ENCODE results near the gene PCDHB14.

The PCDHB14 gene

GRCh38 chr5:141260458-141261237 is 37.5 kb downstream of the PCDHB14 start:
- no peak overlapping the region for H3K4me3 ChIP-seq (ENCODE audit: low read depth, low read length, poor library complexity, severe bottlenecking)
- H3K4me1 ChIP-seq (ENCODE audit: insufficient read depth, low read length, severe bottlenecking) = no peaks in the 10 kb centered on the region

GRCh38 chr5:141261238-141261546 is 38.0 kb downstream of the PCDHB14 start:
- H3K79me2 ChIP-seq (ENCODE audit: insufficient read depth, low read length) = no peaks in the 10 kb centered on the region
- no peaks in the 10 kb centered on the region for H4K20me1 ChIP-seq (ENCODE audit: insufficient read depth, low read length)
- H3K9me2 ChIP-seq (ENCODE audit: low read depth, low read length) = no peaks in the 10 kb centered on the region
- H3K36me3 ChIP-seq (ENCODE audit: insufficient read depth, low read length) = no peaks in the 10 kb centered on the region
- TF ChIP-seq EZH2 (IDR thresholded peaks at IDR 0.05; ENCODE audit: borderline replicate concordance, low read length) = no peak
- no peak for TF ChIP-seq CTCF (IDR thresholded peaks at IDR 0.05; ENCODE audit: low read length)
- H3F3A ChIP-seq (ENCODE audit: insufficient read depth, low read length) = no peaks in the 10 kb centered on the region
- H3K9ac ChIP-seq (ENCODE audit: low read length) = no peak overlapping the region
- no peak overlapping the region for H3K4me2 ChIP-seq (ENCODE audit: low read length)
- no peak overlapping the region for H3K4me3 ChIP-seq (ENCODE audit: low read depth, low read length, poor library complexity, severe bottlenecking)
- no peaks in the 10 kb centered on the region for H3K4me1 ChIP-seq (ENCODE audit: insufficient read depth, low read length, severe bottlenecking)
- H3K9me3 ChIP-seq (ENCODE audit: low read length) = peaks cover 45% of the 10 kb centered on the region
- H3K27ac ChIP-seq (ENCODE audit: low read depth, low read length, poor library complexity, severe bottlenecking) = no peak overlapping the region
- no peaks in the 10 kb centered on the region for H3K27me3 ChIP-seq (ENCODE audit: insufficient read depth, low read length)
- no peak overlapping the region for H2AFZ ChIP-seq (ENCODE audit: low read length)

More at GRCh38 chr5:141260458-141261237, 37.5 kb downstream of the PCDHB14 start:
- Histone ChIP-seq H3F3A (ENCODE audit: insufficient read depth, low read length) (no peaks in the 10 kb centered on the region), H3K27ac (ENCODE audit: low read depth, low read length, poor library complexity, severe bottlenecking) (no peak overlapping the region), H2AFZ (ENCODE audit: low read length) (no peak overlapping the region), H4K20me1 (ENCODE audit: insufficient read depth, low read length) (no peaks in the 10 kb centered on the region), H3K4me2 (ENCODE audit: low read length) (no peak overlapping the region), H3K79me2 (ENCODE audit: insufficient read depth, low read length) (no peaks in the 10 kb centered on the region), H3K9ac (ENCODE audit: low read length) (no peak overlapping the region), H3K36me3 (ENCODE audit: insufficient read depth, low read length) (no peaks in the 10 kb centered on the region), H3K27me3 (ENCODE audit: insufficient read depth, low read length) (no peaks in the 10 kb centered on the region), H3K9me2 (ENCODE audit: low read depth, low read length) (no peaks in the 10 kb centered on the region), H3K9me3 (ENCODE audit: low read length) (peaks cover 47% of the 10 kb centered on the region)
- TF ChIP-seq CTCF (IDR thresholded peaks at IDR 0.05; ENCODE audit: low read length) (no peak), EZH2 (IDR thresholded peaks at IDR 0.05; ENCODE audit: borderline replicate concordance, low read length) (no peak)

GRCh38 chr5:141269195-141269594 is 46.1 kb downstream of the PCDHB14 start:
- H3F3A ChIP-seq (ENCODE audit: insufficient read depth, low read length) = no peaks in the 10 kb centered on the region
- H3K79me2 ChIP-seq (ENCODE audit: insufficient read depth, low read length) = no peaks in the 10 kb centered on the region
- H3K9me3 ChIP-seq (ENCODE audit: low read length) = peaks cover 26% of the 10 kb centered on the region
- no peaks in the 10 kb centered on the region for H3K9me2 ChIP-seq (ENCODE audit: low read depth, low read length)
- no peak for TF ChIP-seq EZH2 (IDR thresholded peaks at IDR 0.05; ENCODE audit: borderline replicate concordance, low read length)
- no peak overlapping the region for H3K4me3 ChIP-seq (ENCODE audit: low read depth, low read length, poor library complexity, severe bottlenecking)
- H3K27me3 ChIP-seq (ENCODE audit: insufficient read depth, low read length) = no peaks in the 10 kb centered on the region
- H3K4me1 ChIP-seq (ENCODE audit: insufficient read depth, low read length, severe bottlenecking) = no peaks in the 10 kb centered on the region
- no peaks in the 10 kb centered on the region for H3K36me3 ChIP-seq (ENCODE audit: insufficient read depth, low read length)
- H2AFZ ChIP-seq (ENCODE audit: low read length) = no peak overlapping the region
- H3K9ac ChIP-seq (ENCODE audit: low read length) = no peak overlapping the region
- H3K4me2 ChIP-seq (ENCODE audit: low read length) = no peak overlapping the region
- H4K20me1 ChIP-seq (ENCODE audit: insufficient read depth, low read length) = no peaks in the 10 kb centered on the region
- H3K27ac ChIP-seq (ENCODE audit: low read depth, low read length, poor library complexity, severe bottlenecking) = no peak overlapping the region

GRCh38 chr5:141272906-141273305 is 49.8 kb downstream of the PCDHB14 start:
- Histone ChIP-seq H3K4me3 (ENCODE audit: low read depth, low read length, poor library complexity, severe bottlenecking) (no peak overlapping the region), H3K4me1 (ENCODE audit: insufficient read depth, low read length, severe bottlenecking) (no peaks in the 10 kb centered on the region), H3K4me2 (ENCODE audit: low read length) (no peak overlapping the region), H3K9ac (ENCODE audit: low read length) (no peak overlapping the region), H3K79me2 (ENCODE audit: insufficient read depth, low read length) (no peaks in the 10 kb centered on the region), H2AFZ (ENCODE audit: low read length) (no peak overlapping the region), H3K27me3 (ENCODE audit: insufficient read depth, low read length) (no peaks in the 10 kb centered on the region), H3F3A (ENCODE audit: insufficient read depth, low read length) (no peaks in the 10 kb centered on the region), H4K20me1 (ENCODE audit: insufficient read depth, low read length) (no peaks in the 10 kb centered on the region), H3K9me3 (ENCODE audit: low read length) (peaks cover 15% of the 10 kb centered on the region; the same call in 1 of the 2 replicates), H3K9me2 (ENCODE audit: low read depth, low read length) (no peaks in the 10 kb centered on the region), H3K36me3 (ENCODE audit: insufficient read depth, low read length) (no peaks in the 10 kb centered on the region), H3K27ac (ENCODE audit: low read depth, low read length, poor library complexity, severe bottlenecking) (no peak overlapping the region)
- TF ChIP-seq EZH2 (IDR thresholded peaks at IDR 0.05; ENCODE audit: borderline replicate concordance, low read length) (no peak), CTCF (IDR thresholded peaks at IDR 0.05; ENCODE audit: low read length) (peak; percentile 45; the same call in 1 of the 2 replicates)

All from OCI-LY1 (cell line).